ENCODE results near the gene SEPTIN8.

Gene SEPTIN8

GRCh38 chr5:132780577-132780976 lies 3.5 kb upstream of the SEPTIN8 start:
- DNase-seq (ENCODE audit: low read depth): no peak
- TF ChIP-seq CTCF (conservative IDR thresholded peaks at IDR 0.05; ENCODE audit: low read depth, low read length): no peak
- H3K4me3 ChIP-seq (ENCODE audit: low read depth, low read length): no peak overlapping the region

- TF ChIP-seq CTCF (conservative IDR thresholded peaks at IDR 0.05; ENCODE audit: low read depth, low read length): no peak
- H3K4me3 ChIP-seq (ENCODE audit: low read depth, low read length): no peak overlapping the region
- no peak for DNase-seq (ENCODE audit: low read depth)
These were observed 2.9 kb upstream of the SEPTIN8 start for GRCh38 chr5:132779961-132780360.

- TF ChIP-seq CTCF (conservative IDR thresholded peaks at IDR 0.05; ENCODE audit: low read depth, low read length): no peak
- no peak for DNase-seq (ENCODE audit: low read depth)
- H3K4me3 ChIP-seq (ENCODE audit: low read depth, low read length): no peak overlapping the region
These were observed 1.8 kb upstream of the SEPTIN8 start for GRCh38 chr5:132778856-132779255.

- DNase-seq (ENCODE audit: low read depth): no peak
- TF ChIP-seq CTCF (conservative IDR thresholded peaks at IDR 0.05; ENCODE audit: low read depth, low read length): no peak
- peak overlapping the region; percentile 73 for H3K4me3 ChIP-seq (ENCODE audit: low read depth, low read length)
These were observed 1.1 kb upstream of the SEPTIN8 start for GRCh38 chr5:132778129-132778528.

GRCh38 chr5:132776938-132777208 lies 166 bp downstream of the SEPTIN8 start:
- peak overlapping the region; percentile 73 for H3K4me3 ChIP-seq (ENCODE audit: low read depth, low read length)
- no peak for DNase-seq (ENCODE audit: low read depth)
- no peak for TF ChIP-seq CTCF (conservative IDR thresholded peaks at IDR 0.05; ENCODE audit: low read depth, low read length)

- DNase-seq (ENCODE audit: low read depth): no peak
- no peak for TF ChIP-seq CTCF (conservative IDR thresholded peaks at IDR 0.05; ENCODE audit: low read depth, low read length)
- peak overlapping the region; percentile 73 for H3K4me3 ChIP-seq (ENCODE audit: low read depth, low read length)
These were observed 705 bp downstream of the SEPTIN8 start for GRCh38 chr5:132776131-132776937.

GRCh38 chr5:132775476-132775961 lies 1.5 kb downstream of the SEPTIN8 start:
- DNase-seq (ENCODE audit: low read depth): no peak
- no peak for TF ChIP-seq CTCF (conservative IDR thresholded peaks at IDR 0.05; ENCODE audit: low read depth, low read length)
- no peak overlapping the region for H3K4me3 ChIP-seq (ENCODE audit: low read depth, low read length)
